A549 treated with CORT108297 at 1 μM for 4 hours (cell line): Measurements from ENCODE around the gene MAP6D1. TPM values are rescaled to one million over a fixed set of nuclear protein-coding genes. Genes with fewer than 3 reads are reported as not detected.

Experiments used
- total RNA-seq: library from RNA; stranded (reverse); fragments of 200-300 nt; extraction: Qiagen RNA extraction; gene quantifications from 5 replicates; pipeline ENCODE4 v1.2.3, GENCODE V29; 2022

The MAP6D1 gene
- 4.4 to 7.4 TPM (median 6.9 TPM) in 5 replicates for total RNA-seq

GRCh38 chr3:183825456-183826161 lies at the start of gene MAP6D1:
Gene MAP6D1 (minus strand): TSS chr3:183825577. CDS start chr3:183825547, 30 bp downstream.

Other genes with a start within 250 kb of the MAP6D1 start
- 6.1 to 8.8 TPM (median 7.5 TPM) in 5 replicates for gene KLHL24, start 190.0 kb downstream of the MAP6D1 start, total RNA-seq
- 10.0 to 13.8 TPM (median 12.3 TPM) in 5 replicates for gene YEATS2, start 127.8 kb downstream of the MAP6D1 start, total RNA-seq
- 61.4 to 66.8 TPM (median 62.6 TPM) in 5 replicates for gene PARL, start 59.3 kb upstream of the MAP6D1 start, total RNA-seq
- gene ABCC5, start 192.3 kb upstream of the MAP6D1 start, total RNA-seq = 11.2 to 14.8 TPM (median 13.8 TPM) in 5 replicates
- gene HTR3D, start 206.2 kb upstream of the MAP6D1 start, total RNA-seq = not detected in 5 replicates
- not detected in 5 replicates for gene HTR3C, start 227.5 kb upstream of the MAP6D1 start, total RNA-seq